Ovary (tissue), 3 donors: ENCODE data around the gene AGFG2.

ENCODE experiments used
- CTCF ChIP-seq, 3 donors: fragments of 450-650 bp in 2 of 3; fragments of 200-600 bp in 1 of 3; IDR thresholded peaks; one replicate each; pipeline versions ENCODE4 v1.5.1 to v1.8.0; 2016 to 2022; ENCODE audit warnings: antibody characterized with exemption in 3 of 3, mild to moderate bottlenecking in 1 of 3
- EP300 ChIP-seq: sonication (generic); formaldehyde crosslinking; IDR thresholded peaks from one replicate; pipeline ENCODE4 v1.6.1; 2017; ENCODE audit warnings: antibody characterized with exemption
- POLR2A ChIP-seq: fragments of 450-650 bp; IDR thresholded peaks from one replicate; pipeline ENCODE4 v1.6.1; 2017; ENCODE audit warnings: antibody characterized with exemption, mild to moderate bottlenecking, moderate library complexity
- donor health status: DM: no; HTN: no; CAD: no.

GRCh38 chr7:100609958-100610357, 71.0 kb downstream of the AGFG2 start:
- TF ChIP-seq POLR2A, result no peak
- no peak for TF ChIP-seq CTCF (IDR thresholded peaks at IDR 0.05)
- no peak for TF ChIP-seq EP300
